Keratinocyte (primary cell): ENCODE results near the gene KIAA1755.

Source experiments
- CTCF ChIP-seq, 3 experiments: IDR thresholded peaks in 1 of 3; conservative IDR thresholded peaks in 1 of 3; optimal IDR thresholded peaks in 1 of 3; 2 replicates in 2 of 3; 3 replicates in 1 of 3; pipeline versions ENCODE3 to v1.5.1; 2011; ENCODE audit warnings: low read length in 3 of 3, mild to moderate bottlenecking in 3 of 3, moderate library complexity in 2 of 3, control low read depth in 1 of 3, inconsistent platforms in 1 of 3; ENCODE audit not compliant: insufficient read depth in 2 of 3; ENCODE audit errors: extremely low read depth in 1 of 3
- EZH2 ChIP-seq: IDR thresholded peaks from one replicate; pipeline ENCODE4 v1.6.1; 2012; ENCODE audit warnings: inconsistent platforms, mild to moderate bottlenecking, low read length, moderate library complexity

- TF ChIP-seq EZH2 = no peak
- no peak for TF ChIP-seq CTCF (optimal IDR thresholded peaks at IDR 0.05 in 1 of 3, IDR thresholded peaks at IDR 0.05 in 1 of 3, conservative IDR thresholded peaks at IDR 0.05 in 1 of 3; ENCODE audit: extremely low read depth in 1 of 3, insufficient read depth in 2 of 3, low read length in 3 of 3)
Measured at GRCh38 chr20:38218566-38218885, 42.0 kb downstream of the KIAA1755 start.
